K562 (cell line): ENCODE results near the gene STUB1. TPM values are rescaled to one million over a fixed set of nuclear protein-coding genes. Genes with fewer than 3 reads are reported as not detected.

Experiments
- ATAC-seq: fragments of 200-7000 bp; cut with Tn5 transposase; 3 replicates; pipeline ENCODE4 v1.9.1; 2020; ENCODE audit warnings: moderate library complexity
- BruUV-seq: library from RNA; stranded (reverse); fragments of 400-500 nt; replicated peaks from 2 replicates; lab custom pipeline; 2021; lab: Mats Ljungman, UMichigan
- CTCF ChIA-PET: fragments of 300-600 bp; formaldehyde crosslinking; extraction: SDS; loops from one replicate; lab custom pipeline; 2021; ENCODE audit warnings: low intra/inter-chr PET ratio; lab: Yijun Ruan, JAX
- POLR2A ChIA-PET: fragments of 300-600, 350-650 bp; sonication (Branson Sonifier 250); formaldehyde crosslinking; extraction: SDS; loops from one replicate; lab custom pipeline; 2021; ENCODE audit warnings: antibody characterized with exemption, inconsistent platforms; lab: Yijun Ruan, JAX
- DNase-seq, 4 experiments: peaks; one replicate each; pipeline versions ENCODE4 v3.0.0 to v3.0.0-alpha.2; 2011 to 2018; ENCODE audit warnings: low spot score in 3 of 4, mixed read lengths in 3 of 4; ENCODE audit errors: extremely low read depth in 1 of 4
- FAIRE-seq: peaks from 2 replicates; lab custom pipeline; 2011; peaks lifted over from hg19 to GRCh38; lab: Jason Lieb, UNC
- H2AFZ ChIP-seq: 2 replicates; pipeline ENCODE4 v1.6.0; 2011; ENCODE audit warnings: low read depth, low read length, control low read depth, inconsistent platforms
- H3K27ac ChIP-seq: fragments of 200-600 bp; 3 replicates; pipeline ENCODE4 v1.8.0; 2011; ENCODE audit warnings: low read depth, mild to moderate bottlenecking, control low read depth, inconsistent platforms, low read length, moderate library complexity, mixed read lengths; ENCODE audit errors: extremely low read depth
- H3K27me3 ChIP-seq, 2 experiments: fragments of 300-600 bp in 1 of 2; 2 replicates in 1 of 2; 3 replicates in 1 of 2; pipeline versions ENCODE4 v1.6.0 to v1.8.0; 2011; ENCODE audit warnings: inconsistent platforms in 2 of 2, low read length in 2 of 2, mild to moderate bottlenecking in 1 of 2, mixed read lengths in 1 of 2, moderate library complexity in 1 of 2; ENCODE audit not compliant: control insufficient read depth in 2 of 2, insufficient read depth in 2 of 2
- H3K36me3 ChIP-seq: fragments of 300-600 bp; 3 replicates; pipeline ENCODE4 v1.8.0; 2011; ENCODE audit warnings: mild to moderate bottlenecking, low read length, inconsistent platforms; ENCODE audit not compliant: control insufficient read depth, insufficient read depth
- H3K4me1 ChIP-seq, 2 experiments: fragments of 200-600 bp in 1 of 2; replicated peaks in 1 of 2; 2 replicates in 1 of 2; 3 replicates in 1 of 2; pipeline versions ENCODE4 v1.5.1 to v1.8.0; 2011; ENCODE audit warnings: inconsistent platforms in 2 of 2, low read length in 2 of 2, mild to moderate bottlenecking in 1 of 2, mixed read lengths in 1 of 2, moderate library complexity in 1 of 2; ENCODE audit not compliant: control insufficient read depth in 2 of 2, insufficient read depth in 2 of 2
- H3K4me2 ChIP-seq: 2 replicates; pipeline ENCODE4 v1.6.1; 2011; ENCODE audit warnings: low read length, control low read depth, inconsistent platforms, mixed read lengths; ENCODE audit not compliant: insufficient read depth
- H3K4me3 ChIP-seq: fragments of 200-600 bp; sonication (generic), shearing (Covaris generic); 2 replicates; pipeline ENCODE4 v1.5.1; 2016; ENCODE audit warnings: control low read depth, inconsistent platforms
- H3K79me2 ChIP-seq: fragments of 200-600 bp; 3 replicates; pipeline ENCODE4 v1.8.0; 2011; ENCODE audit warnings: low read length, inconsistent platforms; ENCODE audit not compliant: control insufficient read depth, insufficient read depth
- H3K9ac ChIP-seq, 2 experiments: 2 replicates each; pipeline versions ENCODE4 v1.6.0 to v1.6.1; 2011; ENCODE audit warnings: low read depth in 2 of 2, low read length in 2 of 2, control low read depth in 1 of 2, inconsistent platforms in 1 of 2, mild to moderate bottlenecking in 1 of 2, mixed read lengths in 1 of 2; ENCODE audit not compliant: insufficient read depth in 1 of 2
- H3K9me1 ChIP-seq: one replicate; pipeline ENCODE4 v1.6.0; 2011; ENCODE audit warnings: inconsistent platforms, mild to moderate bottlenecking, low read length, moderate library complexity; ENCODE audit not compliant: control insufficient read depth, insufficient read depth
- H3K9me3 ChIP-seq: replicated peaks from 2 replicates; pipeline ENCODE4 v1.5.1; 2011; ENCODE audit warnings: low read depth, low read length, inconsistent platforms; ENCODE audit not compliant: control insufficient read depth, insufficient read depth
- H4K20me1 ChIP-seq: replicated peaks from 2 replicates; pipeline ENCODE4 v1.6.1; 2011; ENCODE audit warnings: low read length, inconsistent platforms, mixed read lengths; ENCODE audit not compliant: control insufficient read depth, insufficient read depth
- CTCF ChIP-seq, 3 experiments: IDR thresholded peaks in 2 of 3; conservative IDR thresholded peaks in 1 of 3; 2 replicates each; pipeline ENCODE4 v1.5.1; 2011 to 2012; ENCODE audit warnings: low read length in 3 of 3, mild to moderate bottlenecking in 3 of 3, control low read depth in 2 of 3, improper control_type of control experiment in 1 of 3, inconsistent platforms in 1 of 3, low read depth in 1 of 3, mixed read lengths in 1 of 3, moderate library complexity in 1 of 3; ENCODE audit not compliant: insufficient read depth in 2 of 3
- CTCFL ChIP-seq: IDR thresholded peaks from 2 replicates; pipeline ENCODE4 v1.6.1; 2011; ENCODE audit warnings: borderline replicate concordance, low read depth, mild to moderate bottlenecking, moderate library complexity, low read length; ENCODE audit not compliant: insufficient read depth, poor library complexity, severe bottlenecking
- GTF2A2 ChIP-seq: IDR thresholded peaks from 2 replicates; pipeline ENCODE4 v1.6.1; 2016; ENCODE audit warnings: mild to moderate bottlenecking, missing genetic modification characterization, missing compliant biosample characterization
- POLR2G ChIP-seq: fragments of 200-400 bp; formaldehyde crosslinking; IDR thresholded peaks from 2 replicates; pipeline ENCODE4 v1.6.1; 2017; ENCODE audit warnings: low read depth, mild to moderate bottlenecking, antibody characterized with exemption, low read length, moderate library complexity
- PTBP1 ChIP-seq: fragments of 200-400 bp; formaldehyde crosslinking; IDR thresholded peaks from 2 replicates; pipeline ENCODE4 v1.6.1; 2017; ENCODE audit warnings: low read depth, low read length
- RBM14 ChIP-seq: fragments of 200-400 bp; formaldehyde crosslinking; IDR thresholded peaks from 2 replicates; pipeline ENCODE4 v1.6.1; 2018; ENCODE audit warnings: low read depth, mild to moderate bottlenecking, low read length, moderate library complexity, borderline replicate concordance; ENCODE audit not compliant: insufficient read depth
- SUPT5H ChIP-seq: fragments of 450-650 bp; IDR thresholded peaks from 2 replicates; pipeline ENCODE4 v1.6.1; 2016
- TEAD1 ChIP-seq, 2 experiments: fragments of 450-650 bp in 1 of 2; sonication (generic) in 1 of 2; formaldehyde crosslinking; IDR thresholded peaks; 2 replicates each; pipeline versions ENCODE4 v1.4.0 to v1.8.0; 2020 to 2022; ENCODE audit warnings: mild to moderate bottlenecking in 2 of 2, missing genetic modification reagents in 1 of 2
- ZBED1 ChIP-seq: IDR thresholded peaks from 2 replicates; pipeline ENCODE4 v1.6.1; 2014
- ZNF143 ChIP-seq: sonication (generic); formaldehyde crosslinking; IDR thresholded peaks from 2 replicates; pipeline ENCODE4 v1.9.0; 2022; ENCODE audit warnings: mild to moderate bottlenecking, missing genetic modification reagents
- WGBS: fragments of 100-300 bp; shearing (Covaris generic); methylation state at CpG from one replicate; pipeline ENCODE4 v1.1.6; 2016; ENCODE audit warnings: low coverage, mixed read lengths; ENCODE audit not compliant: insufficient coverage; ENCODE audit errors: missing lambda C conversion rate; 5-methylcytosine and 5-hydroxymethylcytosine counted together
- in situ Hi-C: fragments of 300-500 bp; cut with MboI; formaldehyde crosslinking; loops from 4 replicates; pipeline ENCODE4 v1.15.0; 2018; ENCODE audit warnings: inconsistent platforms, mixed read lengths
- intact Hi-C: fragments of 100-400 bp; cut with micrococcal nuclease; formaldehyde crosslinking; loops from 2 replicates; pipeline ENCODE4 v1.14.2; 2022
- polyA plus RNA-seq, 8 experiments: library from polyadenylated mRNA; depleted of rRNA in 4 of 8; stranded (reverse) in 5 of 8; unstranded in 3 of 8; fragments of >200 nt; fragmentation: Nextera tagmentation in 2 of 8; fragmentation: Illumina TruSeq in 1 of 8; extraction: Ambion mirVana in 2 of 8; extraction: Trizol in 1 of 8; gene quantifications; 2 replicates each; pipeline versions ENCODE4 v1.2.1 to v1.2.3, GENCODE V29; 2011 to 2014; ENCODE audit warnings: inconsistent platforms in 1 of 8, missing spikeins in 1 of 8
- total RNA-seq, 7 experiments: library from RNA; depleted of rRNA in 6 of 7; stranded (reverse); fragments of >200 nt in 6 of 7; fragmentation: Illumina TruSeq in 2 of 7; extraction: Trizol in 2 of 7; gene quantifications; 2 replicates each; pipeline versions ENCODE4 v1.2.1 to v1.2.3, GENCODE V29; 2011 to 2021; ENCODE audit warnings: low replicate concordance in 1 of 7
- TF ChIP-seq, protein P1 (sequence below): sonication (generic); formaldehyde crosslinking; IDR thresholded peaks from 2 replicates; pipeline ENCODE4 v1.8.0; 2022; ENCODE audit warnings: mild to moderate bottlenecking, missing genetic modification reagents

Gene STUB1
- total and polyA plus RNA-seq, 9 of the 15 experiments (the other 6 are each of a cell fraction or from before 2014, with no cell fraction given) = 10.6 to 251 (median 152) TPM

DNA sequence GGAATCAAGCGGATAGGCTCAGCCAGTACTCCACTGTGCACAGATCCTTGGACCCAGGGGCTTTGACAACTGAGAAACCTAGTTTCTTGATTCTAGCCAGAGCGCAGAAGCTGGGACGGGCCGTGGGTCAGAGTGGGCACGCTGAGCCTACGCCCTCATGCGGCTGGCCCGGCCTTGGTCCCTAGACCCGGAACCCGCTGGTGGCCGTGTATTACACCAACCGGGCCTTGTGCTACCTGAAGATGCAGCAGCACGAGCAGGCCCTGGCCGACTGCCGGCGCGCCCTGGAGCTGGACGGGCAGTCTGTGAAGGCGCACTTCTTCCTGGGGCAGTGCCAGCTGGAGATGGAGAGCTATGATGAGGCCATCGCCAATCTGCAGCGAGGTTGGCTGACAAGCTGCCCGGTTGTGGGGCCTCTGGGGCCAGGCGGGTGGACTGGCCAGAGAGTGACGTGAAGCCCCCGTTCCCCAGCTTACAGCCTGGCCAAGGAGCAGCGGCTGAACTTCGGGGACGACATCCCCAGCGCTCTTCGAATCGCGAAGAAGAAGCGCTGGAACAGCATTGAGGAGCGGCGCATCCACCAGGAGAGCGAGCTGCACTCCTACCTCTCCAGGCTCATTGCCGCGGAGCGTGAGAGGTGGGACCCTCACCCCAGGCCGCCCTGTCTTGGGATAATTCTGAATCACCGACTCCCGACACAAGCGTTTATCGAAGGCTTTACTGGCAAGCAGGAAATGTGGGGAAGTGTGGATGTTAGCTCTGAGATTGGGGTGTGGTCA lies 946 bp downstream of the STUB1 start:
- FAIRE-seq = peak; percentile 54
- POLR2A ChIA-PET = interaction anchor here (0.5 to 1.8 kb wide), 14 partner anchors 9 to 1118 kb away, joined by 3 to 10 read pairs (median 3); partner anchors contain the start of genes METTL26, WDR24 and WFIKKN1
- BruUV-seq = TSS peak; percentile 82
- Histone ChIP-seq H3K4me1 (peaks cover 33 to 98% of the 10 kb centered on the region in 2 experiments), H3K79me2 (peaks cover 41% of the 10 kb centered on the region), H3K9ac (peak overlapping the region; percentile 83 to 98), H4K20me1 (peaks cover 21% of the 10 kb centered on the region), H2AFZ (no peak overlapping the region), H3K36me3 (peaks cover 48% of the 10 kb centered on the region), H3K4me2 (peak overlapping the region; percentile 75), H3K9me1 (peaks cover 11% of the 10 kb centered on the region), H3K9me3 (no peaks in the 10 kb centered on the region), H3K4me3 (peak overlapping the region; percentile 98), H3K27ac (peak overlapping the region; percentile 89), H3K27me3 (no peaks in the 10 kb centered on the region)
- in situ Hi-C loops (no loop called here), intact Hi-C loops (loop anchor here (5.0 kb wide), 1 partner anchor 284 kb away; the partner anchor contains the start of gene NME4)
- ATAC-seq = peak; percentile 13
- CTCF ChIA-PET = no interaction called here
- WGBS = 3% methylated on average over 34 of the region's 44 CpGs
- peak in 1 of 4 experiments; percentile 65 for DNase-seq
- TF ChIP-seq, protein P1, sequence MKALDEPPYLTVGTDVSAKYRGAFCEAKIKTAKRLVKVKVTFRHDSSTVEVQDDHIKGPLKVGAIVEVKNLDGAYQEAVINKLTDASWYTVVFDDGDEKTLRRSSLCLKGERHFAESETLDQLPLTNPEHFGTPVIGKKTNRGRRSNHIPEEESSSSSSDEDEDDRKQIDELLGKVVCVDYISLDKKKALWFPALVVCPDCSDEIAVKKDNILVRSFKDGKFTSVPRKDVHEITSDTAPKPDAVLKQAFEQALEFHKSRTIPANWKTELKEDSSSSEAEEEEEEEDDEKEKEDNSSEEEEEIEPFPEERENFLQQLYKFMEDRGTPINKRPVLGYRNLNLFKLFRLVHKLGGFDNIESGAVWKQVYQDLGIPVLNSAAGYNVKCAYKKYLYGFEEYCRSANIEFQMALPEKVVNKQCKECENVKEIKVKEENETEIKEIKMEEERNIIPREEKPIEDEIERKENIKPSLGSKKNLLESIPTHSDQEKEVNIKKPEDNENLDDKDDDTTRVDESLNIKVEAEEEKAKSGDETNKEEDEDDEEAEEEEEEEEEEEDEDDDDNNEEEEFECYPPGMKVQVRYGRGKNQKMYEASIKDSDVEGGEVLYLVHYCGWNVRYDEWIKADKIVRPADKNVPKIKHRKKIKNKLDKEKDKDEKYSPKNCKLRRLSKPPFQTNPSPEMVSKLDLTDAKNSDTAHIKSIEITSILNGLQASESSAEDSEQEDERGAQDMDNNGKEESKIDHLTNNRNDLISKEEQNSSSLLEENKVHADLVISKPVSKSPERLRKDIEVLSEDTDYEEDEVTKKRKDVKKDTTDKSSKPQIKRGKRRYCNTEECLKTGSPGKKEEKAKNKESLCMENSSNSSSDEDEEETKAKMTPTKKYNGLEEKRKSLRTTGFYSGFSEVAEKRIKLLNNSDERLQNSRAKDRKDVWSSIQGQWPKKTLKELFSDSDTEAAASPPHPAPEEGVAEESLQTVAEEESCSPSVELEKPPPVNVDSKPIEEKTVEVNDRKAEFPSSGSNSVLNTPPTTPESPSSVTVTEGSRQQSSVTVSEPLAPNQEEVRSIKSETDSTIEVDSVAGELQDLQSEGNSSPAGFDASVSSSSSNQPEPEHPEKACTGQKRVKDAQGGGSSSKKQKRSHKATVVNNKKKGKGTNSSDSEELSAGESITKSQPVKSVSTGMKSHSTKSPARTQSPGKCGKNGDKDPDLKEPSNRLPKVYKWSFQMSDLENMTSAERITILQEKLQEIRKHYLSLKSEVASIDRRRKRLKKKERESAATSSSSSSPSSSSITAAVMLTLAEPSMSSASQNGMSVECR = peak; percentile 54
- peak; percentile 63; the same call in 1 of the 2 replicates for TF ChIP-seq POLR2G
- TF ChIP-seq TEAD1 (CRISPR knock-in tag; IDR thresholded peaks at IDR 0.05) = peak in 1 of 2 experiments; percentile 24; a peak in 1 of 4 replicates
- peak; percentile 35 for TF ChIP-seq CTCFL
- TF ChIP-seq ZBED1 = peak; percentile 34; the same call in 1 of the 2 replicates
- no peak for TF ChIP-seq GTF2A2 (tag)
- no peak for TF ChIP-seq PTBP1
- TF ChIP-seq RBM14 = no peak
- 0 out of 2 replicates have a peak, but pooled peaks have one; percentile 16 for TF ChIP-seq SUPT5H
- 0 out of 2 replicates have a peak, but pooled peaks have one; percentile 22 for TF ChIP-seq ZNF143 (CRISPR knock-in tag)
- peak in 2 of 3 experiments; percentile 36; a peak in 5 of 6 replicates for TF ChIP-seq CTCF (IDR thresholded peaks at IDR 0.05 in 2 of 3, conservative IDR thresholded peaks at IDR 0.05 in 1 of 3; ENCODE audit: insufficient read depth in 2 of 3, low read depth in 1 of 3, low read length in 3 of 3)
